IMR-90 (cell line): ENCODE measurements around the gene TSR1. TPM values are rescaled to one million over a fixed set of nuclear protein-coding genes. Genes with fewer than 3 reads are reported as not detected.

Source experiments
- ATAC-seq: fragments of 200-7000 bp; cut with Tn5 transposase; 2 replicates; pipeline ENCODE4 v1.9.1; 2020; ENCODE audit warnings: low read depth, mild to moderate bottlenecking, moderate library complexity
- BruUV-seq: library from RNA; stranded (reverse); fragments of 400-500 nt; replicated peaks from 2 replicates; lab custom pipeline; 2021; lab: Mats Ljungman, UMichigan
- CTCF ChIA-PET: fragments of 300-600 bp; formaldehyde crosslinking; extraction: SDS; loops from one replicate; lab custom pipeline; 2021; ENCODE audit warnings: antibody characterized with exemption; lab: Yijun Ruan, JAX
- POLR2A ChIA-PET: fragments of 300-600 bp; sonication (Branson Sonifier 250); formaldehyde crosslinking; loops from one replicate; lab custom pipeline; 2022; ENCODE audit warnings: antibody characterized with exemption; ENCODE audit not compliant: unreplicated experiment; lab: Charles Lee
- DNase-seq: peaks from one replicate; pipeline ENCODE4 v3.0.0; 2013
- H2AFZ ChIP-seq: replicated peaks from 2 replicates; pipeline ENCODE3; 2013; ENCODE audit warnings: low read length, mild to moderate bottlenecking; ENCODE audit not compliant: poor library complexity
- H2AK5ac ChIP-seq: 2 replicates; pipeline ENCODE4 v1.6.1; 2013; ENCODE audit warnings: low read depth, low read length, inconsistent platforms
- H2AK9ac ChIP-seq: replicated peaks from 2 replicates; pipeline ENCODE3; 2013; ENCODE audit warnings: mild to moderate bottlenecking, low read depth, low read length, moderate library complexity; ENCODE audit not compliant: poor library complexity
- H2BK120ac ChIP-seq: 2 replicates; pipeline ENCODE4 v1.6.1; 2013; ENCODE audit warnings: low read depth, low read length, inconsistent platforms
- H2BK15ac ChIP-seq: 3 replicates; pipeline ENCODE4 v1.6.1; 2013; ENCODE audit warnings: low read depth, low read length, inconsistent platforms
- H2BK20ac ChIP-seq: 2 replicates; pipeline ENCODE4 v1.6.1; 2013; ENCODE audit warnings: low read depth, mild to moderate bottlenecking, inconsistent platforms, low read length, moderate library complexity
- H2BK5ac ChIP-seq: 2 replicates; pipeline ENCODE4 v1.6.1; 2013; ENCODE audit warnings: mild to moderate bottlenecking, low read depth, low read length, inconsistent platforms; ENCODE audit not compliant: poor library complexity, severe bottlenecking
- H3K14ac ChIP-seq: replicated peaks from 2 replicates; pipeline ENCODE4 v1.6.1; 2013; ENCODE audit warnings: low read depth, low read length, inconsistent platforms
- H3K18ac ChIP-seq: 2 replicates; pipeline ENCODE4 v1.6.1; 2013; ENCODE audit warnings: low read depth, low read length, control low read depth
- H3K23ac ChIP-seq: 2 replicates; pipeline ENCODE4 v1.6.1; 2013; ENCODE audit warnings: low read depth, low read length, inconsistent platforms
- H3K27ac ChIP-seq: 2 replicates; pipeline ENCODE4 v1.5.1; 2013; ENCODE audit warnings: mild to moderate bottlenecking, control low read depth, low read length; ENCODE audit not compliant: insufficient read depth
- H3K27me3 ChIP-seq: 2 replicates; pipeline ENCODE4 v1.6.1; 2013; ENCODE audit warnings: low read length; ENCODE audit not compliant: control insufficient read depth, insufficient read depth
- H3K36me3 ChIP-seq: 2 replicates; pipeline ENCODE4 v1.6.1; 2013; ENCODE audit warnings: low read length, mixed read lengths; ENCODE audit not compliant: control insufficient read depth, insufficient read depth
- H3K4ac ChIP-seq: 2 replicates; pipeline ENCODE4 v1.6.1; 2013; ENCODE audit warnings: low read depth, low read length, inconsistent platforms
- H3K4me1 ChIP-seq: 2 replicates; pipeline ENCODE4 v1.6.1; 2013; ENCODE audit warnings: low read length, mixed read lengths; ENCODE audit not compliant: control insufficient read depth, insufficient read depth
- H3K4me2 ChIP-seq: 2 replicates; pipeline ENCODE4 v1.6.1; 2013; ENCODE audit warnings: low read depth, mild to moderate bottlenecking, control low read depth, low read length, moderate library complexity
- H3K4me3 ChIP-seq: 2 replicates; pipeline ENCODE4 v1.5.1; 2013; ENCODE audit warnings: low read depth, mild to moderate bottlenecking, control low read depth, low read length, moderate library complexity; ENCODE audit not compliant: insufficient read depth
- H3K56ac ChIP-seq: 2 replicates; pipeline ENCODE4 v1.6.1; 2013; ENCODE audit warnings: low read length, inconsistent platforms; ENCODE audit not compliant: insufficient read depth; ENCODE audit errors: extremely low read depth
- H3K79me1 ChIP-seq, 2 experiments: 2 replicates each; pipeline ENCODE4 v1.6.1; 2013; ENCODE audit warnings: low read length in 2 of 2, inconsistent platforms in 1 of 2, low read depth in 1 of 2
- H3K9ac ChIP-seq: 2 replicates; pipeline ENCODE4 v1.6.1; 2013; ENCODE audit warnings: low read depth, low read length, control low read depth
- H3K9me1 ChIP-seq: 2 replicates; pipeline ENCODE4 v1.6.1; 2013; ENCODE audit warnings: low read length, inconsistent platforms; ENCODE audit not compliant: insufficient read depth
- H3K9me3 ChIP-seq: 2 replicates; pipeline ENCODE4 v1.6.1; 2013; ENCODE audit warnings: low read length; ENCODE audit not compliant: control insufficient read depth, insufficient read depth
- H4K20me1 ChIP-seq: 2 replicates; pipeline ENCODE4 v1.6.1; 2013; ENCODE audit warnings: low read length, inconsistent platforms; ENCODE audit not compliant: insufficient read depth
- H4K5ac ChIP-seq: 2 replicates; pipeline ENCODE4 v1.6.1; 2013; ENCODE audit warnings: mild to moderate bottlenecking, low read depth, low read length, control low read depth
- H4K8ac ChIP-seq, 2 experiments: 2 replicates each; pipeline ENCODE4 v1.6.1; 2013; ENCODE audit warnings: low read depth in 2 of 2, low read length in 2 of 2, control low read depth in 1 of 2, inconsistent platforms in 1 of 2
- H4K91ac ChIP-seq: 2 replicates; pipeline ENCODE4 v1.6.1; 2013; ENCODE audit warnings: low read depth, low read length, inconsistent platforms; ENCODE audit not compliant: insufficient read depth
- BHLHE40 ChIP-seq: fragments of 150-350 bp; IDR thresholded peaks from 2 replicates; pipeline ENCODE4 v1.6.1; 2016; ENCODE audit warnings: mild to moderate bottlenecking, low read depth, low read length
- CHD1 ChIP-seq: IDR thresholded peaks from 2 replicates; pipeline ENCODE4 v1.6.1; 2012; ENCODE audit warnings: low read depth, low read length, improper control_type of control experiment
- CTCF ChIP-seq: conservative IDR thresholded peaks from 2 replicates; pipeline ENCODE4 v1.5.1; 2012; ENCODE audit warnings: mild to moderate bottlenecking, low read depth, low read length, improper control_type of control experiment
- ELK1 ChIP-seq: fragments of 150-350 bp; IDR thresholded peaks from 2 replicates; pipeline ENCODE4 v1.6.1; 2016; ENCODE audit warnings: low read depth, mild to moderate bottlenecking, low read length, moderate library complexity, borderline replicate concordance
- FOS ChIP-seq: fragments of 150-350 bp; IDR thresholded peaks from 2 replicates; pipeline ENCODE4 v1.6.1; 2016; ENCODE audit warnings: low read depth, low read length
- MAZ ChIP-seq: IDR thresholded peaks from 2 replicates; pipeline ENCODE4 v1.6.1; 2012; ENCODE audit warnings: low read depth, mild to moderate bottlenecking, low read length, improper control_type of control experiment, moderate library complexity, borderline replicate concordance
- MXI1 ChIP-seq: IDR thresholded peaks from 2 replicates; pipeline ENCODE4 v1.6.1; 2012; ENCODE audit warnings: low read depth, mild to moderate bottlenecking, low read length, moderate library complexity, borderline replicate concordance
- NFE2L2 ChIP-seq: fragments of 150-350 bp; IDR thresholded peaks from 2 replicates; pipeline ENCODE4 v1.6.1; 2016; ENCODE audit warnings: low read depth, mild to moderate bottlenecking, low read length
- POLR2A ChIP-seq: IDR thresholded peaks from 2 replicates; pipeline ENCODE4 v1.6.1; 2012; ENCODE audit warnings: mild to moderate bottlenecking, low read depth, low read length
- RAD21 ChIP-seq: IDR thresholded peaks from 2 replicates; pipeline ENCODE4 v1.6.1; 2012; ENCODE audit warnings: low read length, improper control_type of control experiment
- RCOR1 ChIP-seq: IDR thresholded peaks from 2 replicates; pipeline ENCODE4 v1.6.1; 2012; ENCODE audit warnings: mild to moderate bottlenecking, low read length, improper control_type of control experiment; ENCODE audit not compliant: insufficient replicate concordance
- RFX5 ChIP-seq: IDR thresholded peaks from 2 replicates; pipeline ENCODE4 v1.8.0; 2012; ENCODE audit warnings: low read depth, mild to moderate bottlenecking, low read length, moderate library complexity
- SMC3 ChIP-seq: fragments of 150-350 bp; IDR thresholded peaks from 2 replicates; pipeline ENCODE4 v1.6.1; 2016; ENCODE audit warnings: low read depth, mild to moderate bottlenecking, antibody characterized with exemption, low read length, moderate library complexity
- USF2 ChIP-seq: fragments of 150-350 bp; IDR thresholded peaks from 2 replicates; pipeline ENCODE4 v1.6.1; 2017; ENCODE audit warnings: mild to moderate bottlenecking, antibody characterized with exemption, low read length, low read depth
- WGBS, 2 experiments: methylation state at CpG; one replicate each; pipeline versions ENCODE4 v1.1.5 to v1.1.7; 2013; ENCODE audit warnings: missing lambda C conversion rate in 2 of 2; ENCODE audit not compliant: insufficient read length in 1 of 2; ENCODE audit errors: extremely low coverage in 2 of 2; 5-methylcytosine and 5-hydroxymethylcytosine counted together
- dilution Hi-C: fragments of 300-500 bp; cut with HindIII; formaldehyde crosslinking; loops from one replicate; pipeline ENCODE4 v1.14.3; 2018; ENCODE audit warnings: low sequenced_read_pairs; ENCODE audit not compliant: unreplicated experiment
- in situ Hi-C: fragments of 300-500 bp; cut with MboI; formaldehyde crosslinking; loops from 3 replicates; pipeline ENCODE4 v1.14.3; 2019; ENCODE audit warnings: low sequenced_read_pairs, inconsistent platforms, mixed read lengths
- intact Hi-C: fragments of 100-400 bp; cut with micrococcal nuclease; formaldehyde crosslinking; loops from 2 replicates; pipeline ENCODE4 v1.10.0; 2022
- polyA plus RNA-seq, 3 experiments: library from polyadenylated mRNA; depleted of rRNA; stranded (reverse); fragments of >200 nt; gene quantifications; 2 replicates each; pipeline ENCODE4 v1.2.3, GENCODE V29; 2012; ENCODE audit warnings: low replicate concordance in 1 of 3
- total RNA-seq: library from RNA; depleted of rRNA; stranded (reverse); fragments of >200 nt; gene quantifications from 2 replicates; pipeline ENCODE4 v1.2.3, GENCODE V29; 2012

TSR1 gene
- total and polyA plus RNA-seq, 2 of the 4 experiments (the other 2 are of a cell fraction), result 22.6 to 72.6 TPM

GRCh38 chr17:2343421-2343820, 7.2 kb upstream of the TSR1 start:
- dilution Hi-C loops, result no loop called here
- Histone ChIP-seq H2BK15ac (no peak overlapping the region), H3K4me2 (no peak overlapping the region), H3K27ac (no peak overlapping the region), H2AFZ (no peak overlapping the region), H3K18ac (no peak overlapping the region), H3K27me3 (no peaks in the 10 kb centered on the region), H3K79me1 (peaks cover 11 to 43% of the 10 kb centered on the region in 2 experiments), H4K91ac (no peak overlapping the region), H3K23ac (no peak overlapping the region), H3K9me1 (peaks cover 7% of the 10 kb centered on the region), H4K8ac (no peak overlapping the region), H3K36me3 (peaks cover 19% of the 10 kb centered on the region), H3K4me1 (peaks cover 8% of the 10 kb centered on the region), H2AK5ac (no peak overlapping the region), H3K14ac (no peak overlapping the region), H2BK120ac (no peak overlapping the region), H3K56ac (no peak overlapping the region), H3K4me3 (no peak overlapping the region), H2BK20ac (no peak overlapping the region), H4K20me1 (peaks cover 13% of the 10 kb centered on the region), H2BK5ac (no peak overlapping the region), H2AK9ac (no peak overlapping the region), H3K9me3 (no peaks in the 10 kb centered on the region), H3K9ac (no peak overlapping the region), H3K4ac (no peak overlapping the region), H4K5ac (no peak overlapping the region)
- ATAC-seq, result no peak
- in situ Hi-C loops, result no loop called here
- CTCF ChIA-PET, result no interaction called here
- POLR2A ChIA-PET, result no interaction called here
- WGBS, 2 experiments, result no CpG with 5 or more reads among the region's 5 CpGs
- BruUV-seq, result no TSS peak
- TF ChIP-seq CHD1 (no peak), BHLHE40 (no peak), RFX5 (no peak), RCOR1 (no peak), RAD21 (no peak), CTCF (no peak), FOS (no peak), MAZ (no peak), POLR2A (no peak), NFE2L2 (no peak), ELK1 (no peak), MXI1 (no peak), USF2 (no peak), SMC3 (no peak)
- no peak for DNase-seq
- intact Hi-C loops, result no loop called here
